GM23338 (cell line): ENCODE measurements around the gene OTUB2. TPM values are rescaled to one million over a fixed set of nuclear protein-coding genes. Genes with fewer than 3 reads are reported as not detected.
A peak's percentile ranks its signal among the peaks of the same experiment; 100 is the strongest.

Experiments
- ATAC-seq: fragments of 200-7000 bp; cut with Tn5 transposase; 3 replicates; pipeline ENCODE4 v1.9.1; 2020
- DNase-seq: peaks from one replicate; pipeline ENCODE4 v3.0.0-alpha.2; 2015; ENCODE audit warnings: low spot score
- H2AFZ ChIP-seq: fragments of 200-600 bp; sonication (generic); 2 replicates; pipeline ENCODE4 v1.8.0; 2016; ENCODE audit warnings: antibody characterized with exemption, mild to moderate bottlenecking, moderate library complexity
- H3F3A ChIP-seq: fragments of 200-600 bp; sonication (generic); replicated peaks from 2 replicates; pipeline ENCODE4 v1.8.0; 2017; ENCODE audit warnings: antibody characterized with exemption, mixed run types, low read depth
- H3K27ac ChIP-seq: fragments of 200-600 bp; sonication (generic); 2 replicates; pipeline ENCODE4 v1.6.1; 2016; ENCODE audit warnings: low read depth
- H3K27me3 ChIP-seq: fragments of 200-600 bp; sonication (generic); 2 replicates; pipeline ENCODE4 v1.8.0; 2016; ENCODE audit warnings: mild to moderate bottlenecking, mixed run types, moderate library complexity; ENCODE audit not compliant: insufficient read depth
- H3K36me3 ChIP-seq: fragments of 200-600 bp; sonication (generic); 2 replicates; pipeline ENCODE4 v1.8.0; 2016; ENCODE audit warnings: mild to moderate bottlenecking; ENCODE audit not compliant: insufficient read depth
- H3K4me1 ChIP-seq: fragments of 200-600 bp; sonication (generic); 2 replicates; pipeline ENCODE4 v1.8.0; 2016; ENCODE audit warnings: mild to moderate bottlenecking, moderate library complexity; ENCODE audit not compliant: insufficient read depth
- H3K4me2 ChIP-seq: fragments of 200-600 bp; sonication (generic); 2 replicates; pipeline ENCODE4 v1.7.1; 2017; ENCODE audit warnings: mixed run types
- H3K4me3 ChIP-seq: fragments of 200-600 bp; sonication (generic); 2 replicates; pipeline ENCODE4 v1.6.1; 2016; ENCODE audit warnings: mixed run types
- H3K79me2 ChIP-seq: fragments of 200-600 bp; sonication (generic); replicated peaks from 2 replicates; pipeline ENCODE4 v1.8.0; 2017; ENCODE audit warnings: mild to moderate bottlenecking; ENCODE audit not compliant: insufficient read depth
- H3K9me2 ChIP-seq: fragments of 200-600 bp; sonication (generic); 2 replicates; pipeline ENCODE4 v1.8.0; 2017; ENCODE audit not compliant: insufficient read depth
- H4K20me1 ChIP-seq: fragments of 200-600 bp; sonication (generic); replicated peaks from 2 replicates; pipeline ENCODE4 v1.8.0; 2017; ENCODE audit warnings: mild to moderate bottlenecking; ENCODE audit not compliant: insufficient read depth
- H3K27ac Mint-ChIP-seq: 2 replicates; pipeline ENCODE4 v1.8.0; 2020; ENCODE audit warnings: inconsistent platforms, mild to moderate bottlenecking, moderate library complexity, mixed read lengths
- H3K27me3 Mint-ChIP-seq: 3 replicates; pipeline ENCODE4 v1.8.0; 2022; ENCODE audit warnings: low read depth, mild to moderate bottlenecking, moderate library complexity, mixed read lengths, inconsistent platforms; ENCODE audit not compliant: insufficient read depth, poor library complexity
- H3K36me3 Mint-ChIP-seq: 3 replicates; pipeline ENCODE4 v1.8.0; 2021; ENCODE audit warnings: low read depth, mild to moderate bottlenecking, inconsistent platforms, moderate library complexity, mixed read lengths
- H3K4me1 Mint-ChIP-seq: 3 replicates; pipeline ENCODE4 v1.8.0; 2020; ENCODE audit warnings: mild to moderate bottlenecking, inconsistent platforms, mixed read lengths
- H3K4me3 Mint-ChIP-seq: 3 replicates; pipeline ENCODE4 v1.8.0; 2021; ENCODE audit warnings: moderate library complexity, mild to moderate bottlenecking, inconsistent platforms, mixed read lengths
- H3K9me3 Mint-ChIP-seq: 3 replicates; pipeline ENCODE4 v1.8.0; 2020; ENCODE audit warnings: moderate library complexity, mild to moderate bottlenecking, inconsistent platforms, mixed read lengths
- CREB1 ChIP-seq: fragments of 250-450 bp; sonication (Bioruptor Pico); IDR thresholded peaks from 2 replicates; pipeline ENCODE4 v1.5.0; 2020; ENCODE audit warnings: low read depth, mild to moderate bottlenecking, moderate library complexity
- EZH2 ChIP-seq: fragments of 200-600 bp; sonication (generic); IDR thresholded peaks from one replicate; pipeline ENCODE4 v1.8.0; 2017; ENCODE audit warnings: antibody characterized with exemption, mild to moderate bottlenecking, low read depth; ENCODE audit not compliant: unreplicated experiment
- EZH2phosphoT487 ChIP-seq: fragments of 200-600 bp; sonication (generic); IDR thresholded peaks from one replicate; pipeline ENCODE4 v1.8.1; 2018; ENCODE audit warnings: antibody characterized with exemption; ENCODE audit not compliant: unreplicated experiment
- JUNB ChIP-seq: IDR thresholded peaks from one replicate; pipeline ENCODE4 v1.6.1; 2016; ENCODE audit warnings: antibody characterized with exemption; ENCODE audit not compliant: unreplicated experiment
- NANOG ChIP-seq: IDR thresholded peaks from 2 replicates; pipeline ENCODE4 v1.6.1; 2016; ENCODE audit warnings: antibody characterized with exemption, borderline replicate concordance
- REST ChIP-seq: IDR thresholded peaks from one replicate; pipeline ENCODE4 v1.6.1; 2018; ENCODE audit warnings: antibody characterized with exemption; ENCODE audit not compliant: unreplicated experiment
- STAT1 ChIP-seq: IDR thresholded peaks from one replicate; pipeline ENCODE4 v1.6.1; 2016; ENCODE audit warnings: antibody characterized with exemption; ENCODE audit not compliant: unreplicated experiment
- ZNF331 ChIP-seq: fragments of 250-450 bp; sonication (Bioruptor Pico); IDR thresholded peaks from 2 replicates; pipeline ENCODE4 v1.5.0; 2020; ENCODE audit warnings: low read depth, mild to moderate bottlenecking, moderate library complexity
- polyA plus RNA-seq: library from polyadenylated mRNA; unstranded; fragments of >200 nt; fragmentation: Nextera tagmentation; extraction: Ambion mirVana; gene quantifications from 2 replicates; pipeline ENCODE4 v1.2.1, GENCODE V29; 2016
- total RNA-seq: library from RNA; depleted of rRNA; stranded (reverse); fragments of >200 nt; shearing (Covaris generic); gene quantifications from 2 replicates; pipeline ENCODE4 v1.2.3, GENCODE V29; 2014
- TF ChIP-seq, protein P1 (sequence below), 2 experiments: fragments of 200-600 bp in 1 of 2; sonication (generic) in 1 of 2; conservative IDR thresholded peaks; 2 replicates each; pipeline versions ENCODE4 v1.5.1 to v1.6.1; 2016 to 2017; ENCODE audit warnings: antibody characterized with exemption in 2 of 2, low read depth in 2 of 2, mild to moderate bottlenecking in 2 of 2, moderate library complexity in 1 of 2
- TF ChIP-seq, protein P2 (sequence below): IDR thresholded peaks from 2 replicates; pipeline ENCODE4 v1.6.1; 2016; ENCODE audit warnings: antibody characterized with exemption

The OTUB2 gene
- total and polyA plus RNA-seq, 2 experiments from 2014 or later, result 2.1 to 4.1 TPM

DNA sequence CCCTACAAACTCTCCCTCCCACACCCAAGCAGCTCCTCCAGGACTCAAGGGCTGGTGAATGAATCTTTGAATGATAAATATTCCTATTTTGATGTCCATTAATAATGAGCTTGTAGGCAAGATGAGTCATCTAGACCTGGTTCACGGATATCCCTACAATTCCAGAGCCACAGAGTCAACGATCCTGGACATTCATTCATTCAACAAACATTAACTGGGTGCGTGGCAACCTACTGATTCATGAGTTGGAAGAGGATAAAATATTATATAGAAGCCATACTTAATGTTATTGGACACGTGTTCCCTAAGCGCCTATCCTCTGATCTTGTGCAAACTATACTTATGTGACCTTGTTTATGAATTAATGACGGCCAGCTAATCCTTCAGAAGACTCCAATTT lies 420 bp upstream of the OTUB2 start:
- ATAC-seq, result no peak
- H3F3A ChIP-seq, result no peaks in the 10 kb centered on the region
- H3K4me2 ChIP-seq, result 0 out of 2 replicates have a peak overlapping the region, but pooled peaks have one; percentile 39
- Mint-ChIP-seq H3K27ac (no peak overlapping the region), H3K36me3 (no peaks in the 10 kb centered on the region; the same call in 2 of the 3 replicates), H3K27me3 (peaks cover 10% of the 10 kb centered on the region), H3K9me3 (no peaks in the 10 kb centered on the region), H3K4me3 (peak overlapping the region; percentile 69), H3K4me1 (peaks cover 21% of the 10 kb centered on the region)
- H4K20me1 ChIP-seq, result no peaks in the 10 kb centered on the region
- no peaks in the 10 kb centered on the region for H3K36me3 ChIP-seq
- no peak for DNase-seq
- H3K27ac ChIP-seq, result no peak overlapping the region
- H3K79me2 ChIP-seq, result no peaks in the 10 kb centered on the region
- no peak for TF ChIP-seq STAT1
- no peak for TF ChIP-seq JUNB
- TF ChIP-seq, protein P1, sequence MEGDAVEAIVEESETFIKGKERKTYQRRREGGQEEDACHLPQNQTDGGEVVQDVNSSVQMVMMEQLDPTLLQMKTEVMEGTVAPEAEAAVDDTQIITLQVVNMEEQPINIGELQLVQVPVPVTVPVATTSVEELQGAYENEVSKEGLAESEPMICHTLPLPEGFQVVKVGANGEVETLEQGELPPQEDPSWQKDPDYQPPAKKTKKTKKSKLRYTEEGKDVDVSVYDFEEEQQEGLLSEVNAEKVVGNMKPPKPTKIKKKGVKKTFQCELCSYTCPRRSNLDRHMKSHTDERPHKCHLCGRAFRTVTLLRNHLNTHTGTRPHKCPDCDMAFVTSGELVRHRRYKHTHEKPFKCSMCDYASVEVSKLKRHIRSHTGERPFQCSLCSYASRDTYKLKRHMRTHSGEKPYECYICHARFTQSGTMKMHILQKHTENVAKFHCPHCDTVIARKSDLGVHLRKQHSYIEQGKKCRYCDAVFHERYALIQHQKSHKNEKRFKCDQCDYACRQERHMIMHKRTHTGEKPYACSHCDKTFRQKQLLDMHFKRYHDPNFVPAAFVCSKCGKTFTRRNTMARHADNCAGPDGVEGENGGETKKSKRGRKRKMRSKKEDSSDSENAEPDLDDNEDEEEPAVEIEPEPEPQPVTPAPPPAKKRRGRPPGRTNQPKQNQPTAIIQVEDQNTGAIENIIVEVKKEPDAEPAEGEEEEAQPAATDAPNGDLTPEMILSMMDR (conservative IDR thresholded peaks at IDR 0.05; ENCODE audit: low read depth in 2 of 2), result no peak
- no peaks in the 10 kb centered on the region for H3K9me2 ChIP-seq
- H3K4me1 ChIP-seq, result no peaks in the 10 kb centered on the region
- H2AFZ ChIP-seq, result peak overlapping the region; percentile 6; the same call in 1 of the 2 replicates
- H3K27me3 ChIP-seq, result no peaks in the 10 kb centered on the region
- peak overlapping the region; percentile 24; the same call in 1 of the 2 replicates for H3K4me3 ChIP-seq

DNA sequence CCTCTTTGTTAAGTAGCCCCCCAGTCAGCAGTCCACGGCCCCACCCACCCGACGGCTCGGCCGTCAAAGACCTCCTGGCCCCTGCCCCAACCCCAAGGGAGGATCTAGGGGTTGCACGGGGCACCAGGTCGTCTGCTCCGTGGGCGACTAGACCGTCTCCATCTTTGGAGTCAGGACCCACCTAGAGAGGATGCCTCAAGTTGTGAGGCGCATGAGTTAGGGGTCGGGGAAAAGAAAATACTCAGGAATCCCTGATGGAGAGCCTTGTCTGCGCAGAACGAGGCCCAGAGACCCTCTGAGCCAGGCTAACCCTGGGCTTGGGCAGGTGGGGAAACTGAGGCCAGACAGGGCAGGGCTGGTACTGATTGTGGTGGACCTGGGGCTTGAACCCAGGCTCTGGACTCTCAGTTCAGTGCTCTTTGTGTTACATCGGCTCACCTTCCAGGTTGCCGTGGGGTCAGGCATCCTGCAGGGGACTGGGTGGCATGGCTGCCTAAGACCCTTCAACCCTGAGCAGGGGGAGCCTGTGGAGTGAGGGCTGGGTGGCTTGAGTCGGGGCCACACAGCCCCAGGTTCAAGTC lies 839 bp downstream of the OTUB2 start:
- no peaks in the 10 kb centered on the region for H3K79me2 ChIP-seq
- TF ChIP-seq ZNF331, result no peak
- TF ChIP-seq REST, result no peak
- TF ChIP-seq STAT1, result no peak
- TF ChIP-seq, protein P1 (conservative IDR thresholded peaks at IDR 0.05; ENCODE audit: low read depth in 2 of 2), result no peak
- no peak for TF ChIP-seq CREB1 (CRISPR knock-in tag)
- TF ChIP-seq EZH2phosphoT487, result no peak
- no peak for TF ChIP-seq EZH2
- TF ChIP-seq NANOG, result no peak
- TF ChIP-seq, protein P2, sequence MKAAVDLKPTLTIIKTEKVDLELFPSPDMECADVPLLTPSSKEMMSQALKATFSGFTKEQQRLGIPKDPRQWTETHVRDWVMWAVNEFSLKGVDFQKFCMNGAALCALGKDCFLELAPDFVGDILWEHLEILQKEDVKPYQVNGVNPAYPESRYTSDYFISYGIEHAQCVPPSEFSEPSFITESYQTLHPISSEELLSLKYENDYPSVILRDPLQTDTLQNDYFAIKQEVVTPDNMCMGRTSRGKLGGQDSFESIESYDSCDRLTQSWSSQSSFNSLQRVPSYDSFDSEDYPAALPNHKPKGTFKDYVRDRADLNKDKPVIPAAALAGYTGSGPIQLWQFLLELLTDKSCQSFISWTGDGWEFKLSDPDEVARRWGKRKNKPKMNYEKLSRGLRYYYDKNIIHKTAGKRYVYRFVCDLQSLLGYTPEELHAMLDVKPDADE, result no peak
- H3K36me3 ChIP-seq, result no peaks in the 10 kb centered on the region
- DNase-seq (peak; percentile 42), ATAC-seq (peak; percentile 14)
- Mint-ChIP-seq H3K27ac (no peak overlapping the region), H3K27me3 (peaks cover 6% of the 10 kb centered on the region), H3K4me1 (peaks cover 20% of the 10 kb centered on the region), H3K4me3 (peak overlapping the region; percentile 69), H3K9me3 (no peaks in the 10 kb centered on the region), H3K36me3 (no peaks in the 10 kb centered on the region; the same call in 2 of the 3 replicates)
- no peaks in the 10 kb centered on the region for H3K4me1 ChIP-seq
- no peaks in the 10 kb centered on the region for H3K9me2 ChIP-seq
- peak overlapping the region; percentile 71 for H3K4me3 ChIP-seq
- H3K27ac ChIP-seq, result no peak overlapping the region
- peak overlapping the region; percentile 94 for H2AFZ ChIP-seq
- peak overlapping the region; percentile 81 for H3K4me2 ChIP-seq
- H4K20me1 ChIP-seq, result no peaks in the 10 kb centered on the region
- no peaks in the 10 kb centered on the region for H3F3A ChIP-seq
- H3K27me3 ChIP-seq, result no peaks in the 10 kb centered on the region
